Glutamatergic neuron (in vitro differentiated cells): ENCODE data around the gene ZNF763. TPM values are rescaled to one million over a fixed set of nuclear protein-coding genes. Genes with fewer than 3 reads are reported as not detected.
"Not testable (repeated sequence)": the region's sequence is repeated elsewhere in the genome, so short reads cannot be mapped to it uniquely, and the experiment has no call there.

ENCODE experiments used
- DNase-seq: peaks from one replicate; pipeline ENCODE4 v3.0.0; 2022
- H3K27ac Mint-ChIP-seq: one replicate; pipeline ENCODE4 v1.8.0; 2020; ENCODE audit warnings: mild to moderate bottlenecking, mixed read lengths, inconsistent platforms; ENCODE audit not compliant: unreplicated experiment
- H3K27me3 Mint-ChIP-seq: one replicate; pipeline ENCODE4 v1.8.0; 2020; ENCODE audit warnings: mild to moderate bottlenecking, moderate library complexity, mixed read lengths, inconsistent platforms; ENCODE audit not compliant: unreplicated experiment
- H3K36me3 Mint-ChIP-seq: one replicate; pipeline ENCODE4 v1.8.0; 2020; ENCODE audit warnings: mild to moderate bottlenecking, mixed read lengths, inconsistent platforms; ENCODE audit not compliant: unreplicated experiment
- H3K4me1 Mint-ChIP-seq: one replicate; pipeline ENCODE4 v1.8.0; 2020; ENCODE audit warnings: mild to moderate bottlenecking, low read depth, mixed read lengths, inconsistent platforms; ENCODE audit not compliant: unreplicated experiment
- H3K4me3 Mint-ChIP-seq: one replicate; pipeline ENCODE4 v1.8.0; 2020; ENCODE audit warnings: mild to moderate bottlenecking, mixed read lengths, inconsistent platforms; ENCODE audit not compliant: unreplicated experiment
- H3K9me3 Mint-ChIP-seq: one replicate; pipeline ENCODE4 v1.8.0; 2020; ENCODE audit warnings: mild to moderate bottlenecking, moderate library complexity, mixed read lengths, inconsistent platforms; ENCODE audit not compliant: unreplicated experiment
- total RNA-seq: library from RNA; stranded (reverse); fragmentation: NEBNext Ultra II Directional; extraction: Animal tissue kit (Norgen Biotek cat#: 25700); gene quantifications from one replicate; pipeline ENCODE4 v1.2.1, GENCODE V29; 2021; ENCODE audit not compliant: unreplicated experiment
- TF ChIP-seq, protein P1 (sequence below): fragments of 200-600 bp; sonication (generic); IDR thresholded peaks from one replicate; pipeline ENCODE4 v1.5.0; 2021; ENCODE audit not compliant: partially characterized antibody, unreplicated experiment

Gene ZNF763
- total RNA-seq, 1 donor from 2014 or later = 10.3 TPM

DNA sequence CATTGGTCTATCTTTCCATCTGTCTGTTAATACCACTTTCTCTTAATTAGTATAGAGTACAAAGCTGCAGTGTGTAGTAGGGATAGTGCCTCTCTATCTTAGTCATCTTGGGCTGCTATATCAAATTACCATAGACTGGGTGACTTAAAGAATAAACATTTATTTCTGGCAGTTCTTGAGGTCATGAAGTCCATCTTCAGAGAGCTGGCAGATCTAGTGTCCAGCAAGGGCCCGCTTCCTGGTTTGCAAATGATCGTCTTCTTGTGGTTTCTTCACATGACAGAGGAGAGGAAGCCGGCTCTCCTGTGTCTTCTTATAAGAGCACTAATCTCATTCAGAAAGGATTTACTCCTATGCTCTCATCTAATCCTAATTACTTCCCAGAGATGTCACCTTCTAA lies 33.8 kb upstream of the ZNF763 start:
- H3K27ac Mint-ChIP-seq = no peak overlapping the region
- peaks cover 11% of the 10 kb centered on the region for H3K36me3 Mint-ChIP-seq
- no peak for DNase-seq
- H3K27me3 Mint-ChIP-seq = peaks cover 5% of the 10 kb centered on the region
- peaks cover 2% of the 10 kb centered on the region for H3K9me3 Mint-ChIP-seq
- no peak overlapping the region for H3K4me3 Mint-ChIP-seq
- TF ChIP-seq, protein P1, sequence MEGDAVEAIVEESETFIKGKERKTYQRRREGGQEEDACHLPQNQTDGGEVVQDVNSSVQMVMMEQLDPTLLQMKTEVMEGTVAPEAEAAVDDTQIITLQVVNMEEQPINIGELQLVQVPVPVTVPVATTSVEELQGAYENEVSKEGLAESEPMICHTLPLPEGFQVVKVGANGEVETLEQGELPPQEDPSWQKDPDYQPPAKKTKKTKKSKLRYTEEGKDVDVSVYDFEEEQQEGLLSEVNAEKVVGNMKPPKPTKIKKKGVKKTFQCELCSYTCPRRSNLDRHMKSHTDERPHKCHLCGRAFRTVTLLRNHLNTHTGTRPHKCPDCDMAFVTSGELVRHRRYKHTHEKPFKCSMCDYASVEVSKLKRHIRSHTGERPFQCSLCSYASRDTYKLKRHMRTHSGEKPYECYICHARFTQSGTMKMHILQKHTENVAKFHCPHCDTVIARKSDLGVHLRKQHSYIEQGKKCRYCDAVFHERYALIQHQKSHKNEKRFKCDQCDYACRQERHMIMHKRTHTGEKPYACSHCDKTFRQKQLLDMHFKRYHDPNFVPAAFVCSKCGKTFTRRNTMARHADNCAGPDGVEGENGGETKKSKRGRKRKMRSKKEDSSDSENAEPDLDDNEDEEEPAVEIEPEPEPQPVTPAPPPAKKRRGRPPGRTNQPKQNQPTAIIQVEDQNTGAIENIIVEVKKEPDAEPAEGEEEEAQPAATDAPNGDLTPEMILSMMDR = no peak
- peaks cover under 1% of the 10 kb centered on the region for H3K4me1 Mint-ChIP-seq

- peaks cover 2% of the 10 kb centered on the region for H3K9me3 Mint-ChIP-seq
- TF ChIP-seq, protein P1 = no peak
- no peak for DNase-seq
- H3K27ac Mint-ChIP-seq = no peak overlapping the region
- peaks cover 11% of the 10 kb centered on the region for H3K36me3 Mint-ChIP-seq
- H3K4me3 Mint-ChIP-seq = no peak overlapping the region
- H3K4me1 Mint-ChIP-seq = no peaks in the 10 kb centered on the region
- peaks cover 5% of the 10 kb centered on the region for H3K27me3 Mint-ChIP-seq
Measured at GRCh38 chr19:11931513-11931912, 33.3 kb upstream of the ZNF763 start.

- not testable (repeated sequence) for H3K4me1 Mint-ChIP-seq, H3K27ac Mint-ChIP-seq, H3K4me3 Mint-ChIP-seq, H3K9me3 Mint-ChIP-seq, H3K27me3 Mint-ChIP-seq, DNase-seq
- peaks cover 29% of the 10 kb centered on the region for H3K36me3 Mint-ChIP-seq
Measured at GRCh38 chr19:11935829-11936228, 29.0 kb upstream of the ZNF763 start.

GRCh38 chr19:11938383-11938782 lies 26.5 kb upstream of the ZNF763 start:
- not testable (repeated sequence) for H3K4me1 Mint-ChIP-seq, H3K27ac Mint-ChIP-seq, H3K27me3 Mint-ChIP-seq, DNase-seq
- H3K36me3 Mint-ChIP-seq = peaks cover 37% of the 10 kb centered on the region
- H3K4me3 Mint-ChIP-seq = peak overlapping the region; percentile 38
- H3K9me3 Mint-ChIP-seq = peaks cover 21% of the 10 kb centered on the region

GRCh38 chr19:11941361-11941887 lies 23.4 kb upstream of the ZNF763 start:
- not testable (repeated sequence) for H3K27ac Mint-ChIP-seq
- peaks cover 60% of the 10 kb centered on the region for H3K36me3 Mint-ChIP-seq

GRCh38 chr19:11942008-11942842 lies 22.6 kb upstream of the ZNF763 start:
- no peak overlapping the region for H3K27ac Mint-ChIP-seq
- H3K9me3 Mint-ChIP-seq = peaks cover 28% of the 10 kb centered on the region
- TF ChIP-seq, protein P1 = no peak
- H3K4me3 Mint-ChIP-seq = no peak overlapping the region
- H3K4me1 Mint-ChIP-seq = no peaks in the 10 kb centered on the region
- peaks cover 2% of the 10 kb centered on the region for H3K27me3 Mint-ChIP-seq
- peaks cover 63% of the 10 kb centered on the region for H3K36me3 Mint-ChIP-seq
- DNase-seq = no peak

More at GRCh38 chr19:11941361-11941887, 23.4 kb upstream of the ZNF763 start:
- not testable (repeated sequence) for DNase-seq, H3K27me3 Mint-ChIP-seq, H3K4me1 Mint-ChIP-seq, H3K4me3 Mint-ChIP-seq
- peaks cover 30% of the 10 kb centered on the region for H3K9me3 Mint-ChIP-seq
